Measurements from ENCODE around the gene EHMT1. TPM values are rescaled to one million over a fixed set of nuclear protein-coding genes. Genes with fewer than 3 reads are reported as not detected.
"Not testable (repeated sequence)": the region's sequence is repeated elsewhere in the genome, so short reads cannot be mapped to it uniquely, and the experiment has no call there.

Gene EHMT1
- polyA plus RNA-seq, 6 donors from 2014 or later: 6.7 to 45.0 (median 31.5) TPM

GRCh38 chr9:137720571-137721110 is 101.8 kb downstream of the EHMT1 start:
- H3K27me3 Mint-ChIP-seq: no peaks in the 10 kb centered on the region

GRCh38 chr9:137721479-137721878 is 102.7 kb downstream of the EHMT1 start:
- no peaks in the 10 kb centered on the region for H3K27me3 Mint-ChIP-seq
- peak overlapping the region; percentile 94 to 98 (median 96) for H3K27ac Mint-ChIP-seq
- ATAC-seq (ENCODE audit: low read depth in 2 of 2) (no peak), DNase-seq (no peak)
- H3K4me3 Mint-ChIP-seq: peak overlapping the region in 2 of 8 donors; percentile 29 to 30
- H3K4me1 Mint-ChIP-seq: peaks cover 39 to 51% (median 40%) of the 10 kb centered on the region in 3 donors
- peaks cover 34 to 60% of the 10 kb centered on the region in 2 donors for H3K36me3 Mint-ChIP-seq
- H3K9me3 Mint-ChIP-seq: peaks cover 6 to 15% (median 12%) of the 10 kb centered on the region in 7 donors

More at GRCh38 chr9:137720571-137721110, 101.8 kb downstream of the EHMT1 start:
- Mint-ChIP-seq H3K27ac (peak overlapping the region in 4 of 6 donors; percentile 7 to 98 (median 78)), H3K36me3 (peaks cover 27 to 60% of the 10 kb centered on the region in 2 donors), H3K4me3 (no peak overlapping the region), H3K9me3 (peaks cover 10 to 17% (median 14%) of the 10 kb centered on the region in 7 donors), H3K4me1 (peaks cover 36 to 47% (median 39%) of the 10 kb centered on the region in 3 donors)
- no peak for DNase-seq
- no peak for ATAC-seq (ENCODE audit: low read depth in 2 of 2)

GRCh38 chr9:137721899-137722298 is 103.1 kb downstream of the EHMT1 start:
- peaks cover 38 to 60% of the 10 kb centered on the region in 2 donors for H3K36me3 Mint-ChIP-seq
- peaks cover 4 to 16% (median 10%) of the 10 kb centered on the region in 7 donors for H3K9me3 Mint-ChIP-seq
- ATAC-seq (ENCODE audit: low read depth in 2 of 2) (no peak), DNase-seq (no peak)
- H3K27ac Mint-ChIP-seq: peak overlapping the region; percentile 94 to 98 (median 96)
- peaks cover 40 to 52% (median 43%) of the 10 kb centered on the region in 3 donors for H3K4me1 Mint-ChIP-seq
- peak overlapping the region in 5 of 8 donors; percentile 30 to 81 (median 51) for H3K4me3 Mint-ChIP-seq
- H3K27me3 Mint-ChIP-seq: no peaks in the 10 kb centered on the region

GRCh38 chr9:137722481-137722880 is 103.7 kb downstream of the EHMT1 start:
- Mint-ChIP-seq H3K9me3 (peaks cover 4 to 13% (median 10%) of the 10 kb centered on the region in 7 donors), H3K4me3 (peak overlapping the region in 6 of 8 donors; percentile 51 to 81 (median 68)), H3K27me3 (no peaks in the 10 kb centered on the region), H3K4me1 (peaks cover 43 to 58% (median 45%) of the 10 kb centered on the region in 3 donors), H3K27ac (peak overlapping the region; percentile 96 to 98 (median 97)), H3K36me3 (peaks cover 41 to 55% of the 10 kb centered on the region in 2 donors)
- ATAC-seq (ENCODE audit: low read depth in 2 of 2) (no peak), DNase-seq (no peak)

DNA sequence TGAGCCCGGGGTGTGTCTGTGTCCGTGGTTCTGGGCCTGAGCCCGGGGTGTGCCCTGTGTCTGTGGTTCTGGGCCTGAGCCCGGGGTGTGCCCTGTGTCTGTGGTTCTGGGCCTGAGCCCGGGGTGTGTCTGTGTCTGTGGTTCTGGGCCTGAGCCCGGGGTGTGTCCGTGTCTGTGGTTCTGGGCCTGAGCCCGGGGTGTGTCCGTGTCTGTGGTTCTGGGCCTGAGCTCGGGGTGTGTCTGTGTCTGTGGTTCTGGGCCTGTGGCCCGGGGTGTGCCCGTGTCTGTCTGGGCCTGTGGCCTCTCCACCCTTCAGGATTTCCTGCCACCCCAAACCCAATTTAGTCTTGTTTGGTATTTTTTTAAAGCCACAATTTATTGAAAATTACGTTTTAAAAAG is 104.6 kb downstream of the EHMT1 start:
- H3K27ac Mint-ChIP-seq: peak overlapping the region; percentile 87 to 98 (median 96)
- peaks cover 41 to 50% of the 10 kb centered on the region in 2 donors for H3K36me3 Mint-ChIP-seq
- H3K9me3 Mint-ChIP-seq; DNase-seq; ATAC-seq (ENCODE audit: low read depth in 2 of 2); H3K27me3 Mint-ChIP-seq: not testable (repeated sequence)
- peak overlapping the region; percentile 18 to 82 (median 57) for H3K4me3 Mint-ChIP-seq
- H3K4me1 Mint-ChIP-seq: peaks cover 40 to 65% (median 51%) of the 10 kb centered on the region in 3 donors

- H3K4me1 Mint-ChIP-seq: peaks cover 39 to 69% (median 49%) of the 10 kb centered on the region in 3 donors
These were observed 105.1 kb downstream of the EHMT1 start for GRCh38 chr9:137723783-137724445.

DNA sequence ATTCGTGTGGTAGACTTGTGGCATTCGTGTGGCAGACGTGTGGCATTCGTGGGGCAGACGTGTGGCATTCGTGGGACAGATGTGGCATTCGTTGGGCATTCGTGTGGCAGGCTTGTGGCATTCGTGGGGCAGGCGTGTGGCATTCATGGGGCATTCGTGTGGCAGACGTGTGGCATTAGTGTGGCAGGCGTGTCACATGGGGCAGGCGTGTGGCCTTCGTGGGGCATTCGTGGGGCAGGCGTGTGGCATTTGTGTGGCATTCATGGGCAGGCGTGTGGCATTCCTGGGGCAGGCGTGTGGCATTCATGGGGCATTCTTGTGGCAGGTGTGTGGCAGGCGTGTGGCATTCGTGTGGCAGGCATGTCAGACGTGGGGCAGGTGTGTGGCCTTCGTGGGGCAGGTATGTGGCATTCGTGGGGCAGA is 106.0 kb downstream of the EHMT1 start:
- no peak for DNase-seq
- Mint-ChIP-seq H3K27ac (peak overlapping the region; percentile 22 to 98 (median 92)), H3K27me3 (no peaks in the 10 kb centered on the region), H3K4me1 (peaks cover 42 to 69% (median 49%) of the 10 kb centered on the region in 3 donors), H3K9me3 (peaks cover 0 to 7% (median 3%) of the 10 kb centered on the region in 7 donors), H3K36me3 (peaks cover 40 to 48% of the 10 kb centered on the region in 2 donors), H3K4me3 (peak overlapping the region in 1 of 8 donors; percentile 24)
- no peak for ATAC-seq (ENCODE audit: low read depth in 2 of 2)

More at GRCh38 chr9:137723783-137724445, 105.1 kb downstream of the EHMT1 start:
- peak overlapping the region in 7 of 8 donors; percentile 18 to 82 (median 54) for H3K4me3 Mint-ChIP-seq
- H3K27ac Mint-ChIP-seq: peak overlapping the region; percentile 87 to 98 (median 96)
- no peak for ATAC-seq (ENCODE audit: low read depth in 2 of 2)
- no peaks in the 10 kb centered on the region for H3K27me3 Mint-ChIP-seq
- no peak for DNase-seq
- H3K36me3 Mint-ChIP-seq: peaks cover 42 to 49% of the 10 kb centered on the region in 2 donors
- peaks cover 0 to 7% (median 3%) of the 10 kb centered on the region in 7 donors for H3K9me3 Mint-ChIP-seq

DNA sequence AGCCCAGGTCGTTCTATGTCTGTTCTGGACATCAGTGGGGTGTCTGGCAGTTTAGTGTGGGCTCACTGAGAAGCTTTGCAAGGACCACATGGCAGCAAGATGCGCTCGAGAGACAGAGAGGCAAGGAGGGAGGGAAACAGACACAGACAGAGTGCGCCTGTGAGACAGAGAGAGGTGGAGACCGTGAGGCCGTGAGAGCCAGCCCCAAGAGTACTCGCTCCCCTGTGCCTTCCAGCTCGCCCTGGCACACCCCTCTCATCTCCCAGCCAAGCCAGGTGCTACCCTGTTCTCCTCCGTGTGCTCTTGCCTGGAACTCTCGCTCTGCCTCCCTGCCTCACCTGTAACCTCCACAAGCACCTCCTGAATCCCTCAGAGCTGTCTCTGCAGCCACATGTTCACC is 106.8 kb downstream of the EHMT1 start:
- Mint-ChIP-seq H3K9me3 (peaks cover 0 to 7% (median 3%) of the 10 kb centered on the region in 7 donors), H3K27me3 (no peaks in the 10 kb centered on the region), H3K4me3 (peak overlapping the region in 1 of 8 donors; percentile 37), H3K36me3 (peaks cover 37 to 52% of the 10 kb centered on the region in 2 donors), H3K4me1 (peaks cover 43 to 69% (median 49%) of the 10 kb centered on the region in 3 donors), H3K27ac (peak overlapping the region; percentile 39 to 98 (median 88))
- DNase-seq (no peak), ATAC-seq (ENCODE audit: low read depth in 2 of 2) (no peak)

- Mint-ChIP-seq H3K27ac (peak overlapping the region in 4 of 6 donors; percentile 21 to 98 (median 68)), H3K36me3 (peaks cover 37 to 50% of the 10 kb centered on the region in 2 donors), H3K4me3 (peak overlapping the region in 1 of 8 donors; percentile 77), H3K4me1 (peaks cover 42 to 68% (median 49%) of the 10 kb centered on the region in 3 donors)
- H3K27me3 Mint-ChIP-seq, DNase-seq, H3K9me3 Mint-ChIP-seq: not testable (repeated sequence)
- peak; percentile 86 to 91 for ATAC-seq (ENCODE audit: low read depth in 2 of 2)
These were observed 107.5 kb downstream of the EHMT1 start for GRCh38 chr9:137726336-137726735.

DNA sequence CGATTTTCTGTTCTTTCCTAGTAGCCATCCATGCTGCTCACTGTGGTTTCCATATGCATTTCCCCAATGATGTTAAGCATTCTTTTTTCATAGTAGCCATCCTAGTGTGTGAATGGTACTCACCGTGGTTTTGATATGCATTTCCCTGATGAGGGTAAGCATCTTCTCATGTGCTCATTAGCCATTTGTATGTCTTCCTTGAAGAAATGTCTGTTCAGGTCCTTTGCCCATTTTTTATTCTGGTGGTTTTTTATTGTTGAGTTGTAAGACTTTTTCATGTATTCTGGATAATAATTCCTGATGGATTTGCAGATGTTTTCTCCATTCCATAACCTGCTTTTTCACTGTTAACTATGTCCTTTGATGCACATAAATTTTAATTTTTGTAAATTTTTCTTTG is 108.0 kb downstream of the EHMT1 start:
- H3K27me3 Mint-ChIP-seq: no peaks in the 10 kb centered on the region
- DNase-seq (no peak), ATAC-seq (ENCODE audit: low read depth in 2 of 2) (no peak)
- peaks cover 0 to 7% (median 3%) of the 10 kb centered on the region in 7 donors for H3K9me3 Mint-ChIP-seq
- no peak overlapping the region for H3K4me3 Mint-ChIP-seq
- peak overlapping the region in 3 of 6 donors; percentile 21 to 85 (median 62) for H3K27ac Mint-ChIP-seq
- peaks cover 37 to 46% of the 10 kb centered on the region in 2 donors for H3K36me3 Mint-ChIP-seq
- H3K4me1 Mint-ChIP-seq: peaks cover 38 to 64% (median 45%) of the 10 kb centered on the region in 3 donors

DNA sequence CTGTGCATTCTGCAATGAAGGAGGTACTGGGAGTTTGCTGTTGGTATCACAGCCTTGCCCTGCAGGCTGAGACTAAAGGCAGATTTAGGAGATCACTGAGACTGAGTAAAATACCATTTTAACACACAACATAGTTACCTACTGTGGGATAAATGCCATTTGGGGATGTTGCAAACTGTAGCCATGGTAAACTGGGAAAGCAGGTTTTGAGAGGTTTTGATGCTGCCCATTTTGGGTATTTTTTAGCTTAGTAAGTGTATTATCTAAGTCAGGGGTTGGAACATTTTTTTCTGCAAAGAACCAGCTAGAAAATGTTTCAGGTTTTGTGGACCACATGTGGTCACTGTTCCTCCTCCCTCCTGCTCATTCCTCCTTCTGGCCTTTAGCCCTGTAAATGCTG is 108.9 kb downstream of the EHMT1 start:
- Mint-ChIP-seq H3K4me1 (peaks cover 29 to 54% (median 36%) of the 10 kb centered on the region in 3 donors), H3K9me3 (peaks cover 0 to 6% (median 3%) of the 10 kb centered on the region in 7 donors), H3K36me3 (peaks cover 37 to 40% of the 10 kb centered on the region in 2 donors), H3K27me3 (no peaks in the 10 kb centered on the region), H3K4me3 (no peak overlapping the region), H3K27ac (peak overlapping the region in 2 of 6 donors; percentile 69 to 82)
- DNase-seq (no peak), ATAC-seq (ENCODE audit: low read depth in 2 of 2) (no peak)

- no peak for DNase-seq
- Mint-ChIP-seq H3K4me1 (peaks cover 25 to 49% (median 31%) of the 10 kb centered on the region in 3 donors), H3K27me3 (no peaks in the 10 kb centered on the region), H3K4me3 (no peak overlapping the region), H3K36me3 (peaks cover 39 to 44% of the 10 kb centered on the region in 2 donors), H3K27ac (peak overlapping the region in 4 of 6 donors; percentile 12 to 82 (median 66)), H3K9me3 (peaks cover 1 to 12% (median 4%) of the 10 kb centered on the region in 7 donors)
- ATAC-seq (ENCODE audit: low read depth in 2 of 2): no peak
These were observed 109.9 kb downstream of the EHMT1 start for GRCh38 chr9:137728444-137729311.

All from naive B cell (primary cell).